SH-SY5Y (cell line): ENCODE measurements around the gene BMAL1.

Experiments used
- GATA2 ChIP-seq: IDR thresholded peaks from 2 replicates; pipeline ENCODE4 v1.6.1; 2011; ENCODE audit warnings: mild to moderate bottlenecking, low read depth, low read length
- GATA3 ChIP-seq: IDR thresholded peaks from 2 replicates; pipeline ENCODE4 v1.6.1; 2011; ENCODE audit warnings: low read depth, mild to moderate bottlenecking, low read length, moderate library complexity

DNA sequence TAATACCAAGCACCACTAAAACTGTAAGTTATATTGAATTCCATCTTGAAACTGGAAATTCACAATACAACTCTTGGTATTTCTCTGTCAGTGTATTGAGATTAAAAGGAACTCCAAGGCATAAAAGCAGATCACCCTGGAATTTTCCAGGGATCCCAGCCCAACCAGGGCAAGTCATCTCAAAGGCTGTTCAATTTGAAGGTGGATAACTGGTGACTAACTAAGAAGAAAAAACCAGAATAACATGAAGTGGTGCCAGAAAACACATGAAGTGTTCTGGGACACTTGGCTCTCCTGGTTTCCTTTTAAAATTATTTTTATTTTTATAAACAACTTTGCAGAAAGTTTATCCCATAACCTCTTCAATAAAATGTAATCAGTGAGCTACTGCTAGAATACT is 7.8 kb upstream of the BMAL1 start:
- TF ChIP-seq GATA2: no peak
- no peak for TF ChIP-seq GATA3
